B cell (primary cell): ENCODE measurements around the gene MCM5. TPM values are rescaled to one million over a fixed set of nuclear protein-coding genes. Genes with fewer than 3 reads are reported as not detected.

Experiments
- ATAC-seq: fragments of 200-7000 bp; cut with Tn5 transposase; one replicate; pipeline ENCODE4 v1.10.0; 2021; ENCODE audit warnings: low read depth, mild to moderate bottlenecking, moderate number of reproducible peaks, moderate library complexity
- CTCF ChIA-PET: fragments of 350-600 bp; sonication (Branson Sonifier 250); formaldehyde crosslinking; loops from one replicate; lab custom pipeline; 2021; ENCODE audit warnings: antibody characterized with exemption, inconsistent platforms; lab: Charles Lee
- POLR2A ChIA-PET: fragments of 350-600 bp; sonication (Branson Sonifier 250); formaldehyde crosslinking; loops from one replicate; lab custom pipeline; 2021; ENCODE audit warnings: antibody characterized with exemption; lab: Charles Lee
- DNase-seq: peaks from one replicate; pipeline ENCODE4 v3.0.0; 2013
- H2AFZ ChIP-seq: 2 replicates; pipeline ENCODE4 v1.6.1; 2012; ENCODE audit warnings: mild to moderate bottlenecking, low read depth, low read length; ENCODE audit not compliant: insufficient read depth, poor library complexity, severe bottlenecking
- H3K27ac ChIP-seq, 2 donors: 1 replicate in 1 of 2; 2 replicates in 1 of 2; pipeline ENCODE4 v1.5.1; 2012 to 2013; ENCODE audit warnings: low read length in 2 of 2, mild to moderate bottlenecking in 2 of 2, moderate library complexity in 1 of 2
- H3K27me3 ChIP-seq, 4 experiments: fragments of 200-600 bp in 1 of 4; sonication (generic) in 1 of 4; replicated peaks in 1 of 4; 1 replicate in 2 of 4; 2 replicates in 2 of 4; pipeline versions ENCODE4 v1.6.1 to v1.7.0; 2013 to 2016; ENCODE audit warnings: low read length in 3 of 4, mild to moderate bottlenecking in 2 of 4, mixed read lengths in 1 of 4, moderate library complexity in 1 of 4; ENCODE audit not compliant: insufficient read depth in 4 of 4, control insufficient read depth in 3 of 4; ENCODE audit errors: control extremely low read depth in 1 of 4
- H3K36me3 ChIP-seq, 2 experiments: replicated peaks in 1 of 2; 1 replicate in 1 of 2; 2 replicates in 1 of 2; pipeline versions ENCODE4 v1.6.1 to v1.7.1; 2013; ENCODE audit warnings: low read length in 1 of 2; ENCODE audit not compliant: insufficient read depth in 2 of 2, control insufficient read depth in 1 of 2; ENCODE audit errors: control extremely low read depth in 1 of 2, extremely low read depth in 1 of 2
- H3K4me1 ChIP-seq, 2 donors: fragments of 200-600 bp in 1 of 2; sonication (generic) in 1 of 2; 1 replicate in 1 of 2; 2 replicates in 1 of 2; pipeline versions ENCODE4 v1.5.1 to v1.6.1; 2013 to 2017; ENCODE audit warnings: low read length in 2 of 2; ENCODE audit not compliant: control insufficient read depth in 2 of 2, insufficient read depth in 2 of 2
- H3K4me2 ChIP-seq: replicated peaks from 2 replicates; pipeline ENCODE3; 2012; ENCODE audit warnings: mild to moderate bottlenecking, low read depth, low read length; ENCODE audit not compliant: poor library complexity, severe bottlenecking
- H3K4me3 ChIP-seq, 5 experiments: fragments of 200-600 bp in 1 of 5; sonication (generic) in 1 of 5; 1 replicate in 3 of 5; 2 replicates in 2 of 5; pipeline versions ENCODE4 v1.5.1 to v1.7.0; 2011 to 2016; ENCODE audit warnings: low read length in 4 of 5, mild to moderate bottlenecking in 4 of 5, low read depth in 2 of 5, control low read depth in 1 of 5, moderate library complexity in 1 of 5; ENCODE audit not compliant: insufficient read depth in 1 of 5; ENCODE audit errors: control extremely low read depth in 1 of 5, extremely low read depth in 1 of 5
- H3K79me2 ChIP-seq: fragments of 200-600 bp; sonication (generic); one replicate; pipeline ENCODE4 v1.6.0; 2016; ENCODE audit warnings: low read length; ENCODE audit not compliant: control insufficient read depth, insufficient read depth
- H3K9ac ChIP-seq: fragments of 200-600 bp; sonication (generic); 2 replicates; pipeline ENCODE4 v1.6.1; 2017; ENCODE audit warnings: mild to moderate bottlenecking, low read length, moderate library complexity
- H3K9me3 ChIP-seq, 3 donors: one replicate each; pipeline versions ENCODE4 v1.6.1 to v1.7.1; 2013; ENCODE audit warnings: low read length in 2 of 3; ENCODE audit not compliant: control insufficient read depth in 2 of 3, insufficient read depth in 1 of 3; ENCODE audit errors: control extremely low read depth in 1 of 3
- H4K20me1 ChIP-seq: 2 replicates; pipeline ENCODE4 v1.6.0; 2012; ENCODE audit warnings: mild to moderate bottlenecking, low read length; ENCODE audit not compliant: insufficient read depth, control insufficient read depth, poor library complexity, severe bottlenecking
- H3K27ac Mint-ChIP-seq: one replicate; pipeline ENCODE4 v1.8.0; 2021; ENCODE audit warnings: mixed read lengths
- H3K27me3 Mint-ChIP-seq: one replicate; pipeline ENCODE4 v1.8.0; 2021; ENCODE audit warnings: mixed read lengths
- H3K4me1 Mint-ChIP-seq: one replicate; pipeline ENCODE4 v1.8.0; 2021; ENCODE audit warnings: mixed read lengths
- H3K4me3 Mint-ChIP-seq: one replicate; pipeline ENCODE4 v1.8.0; 2021; ENCODE audit warnings: mixed read lengths
- H3K9me3 Mint-ChIP-seq: one replicate; pipeline ENCODE4 v1.8.0; 2022; ENCODE audit warnings: mixed read lengths; ENCODE audit not compliant: insufficient read depth
- CTCF ChIP-seq: fragments of 200-600 bp; IDR thresholded peaks from one replicate; pipeline ENCODE4 v1.8.0; 2022; ENCODE audit warnings: antibody characterized with exemption, mild to moderate bottlenecking
- EZH2 ChIP-seq: IDR thresholded peaks from 2 replicates; pipeline ENCODE4 v1.6.1; 2012; ENCODE audit warnings: borderline replicate concordance, low read depth, mild to moderate bottlenecking, moderate library complexity, low read length; ENCODE audit not compliant: insufficient read depth, poor library complexity, severe bottlenecking
- WGBS: methylation state at CpG from one replicate; pipeline ENCODE4 v1.1.5; 2013; ENCODE audit warnings: missing lambda C conversion rate; ENCODE audit not compliant: insufficient coverage; 5-methylcytosine and 5-hydroxymethylcytosine counted together
- intact Hi-C: fragments of 100-400 bp; cut with micrococcal nuclease; formaldehyde crosslinking; loops from one replicate; pipeline ENCODE4 v1.10.0; 2022
- polyA plus RNA-seq: library from polyadenylated mRNA; depleted of rRNA; stranded (reverse); fragments of >200 nt; gene quantifications from 2 replicates; pipeline ENCODE4 v1.2.3, GENCODE V29; 2012
- total RNA-seq, 2 donors: library from RNA; stranded (reverse); fragments of 120-200 nt in 1 of 2; gene quantifications; 1 replicate in 1 of 2; 2 replicates in 1 of 2; pipeline versions ENCODE4 v1.2.3 to v1.2.4, GENCODE V29; 2013 to 2022

Gene MCM5
- total and polyA plus RNA-seq, 2 donors (not counting 1 experiment from before 2014, with no cell fraction given) = 112 to 203 TPM

- WGBS = 97% methylated on average over 9 of the region's 9 CpGs
- ATAC-seq (no peak), DNase-seq (no peak)
- TF ChIP-seq CTCF (no peak), EZH2 (no peak)
- intact Hi-C loops = no loop called here
- Histone ChIP-seq H3K27ac (no peak overlapping the region), H4K20me1 (no peaks in the 10 kb centered on the region), H3K9me3 (peaks cover 0 to 4% (median 0%) of the 10 kb centered on the region in 3 donors), H3K9ac (no peak overlapping the region), H3K36me3 (peaks cover 1 to 7% of the 10 kb centered on the region in 2 experiments), H3K4me2 (no peak overlapping the region), H3K79me2 (peaks cover 7% of the 10 kb centered on the region), H2AFZ (no peak overlapping the region), H3K4me3 (no peak overlapping the region), H3K4me1 (no peaks in the 10 kb centered on the region), H3K27me3 (no peaks in the 10 kb centered on the region)
- Mint-ChIP-seq H3K4me1 (no peaks in the 10 kb centered on the region), H3K4me3 (no peak overlapping the region), H3K27ac (no peak overlapping the region), H3K9me3 (no peaks in the 10 kb centered on the region), H3K27me3 (no peaks in the 10 kb centered on the region)
- ChIA-PET POLR2A (no interaction called here), CTCF (interaction anchor here (1.4 kb wide), 1 partner anchor 11 kb away, joined by 4 read pairs; no protein-coding TSS in a partner anchor)
Measured at GRCh38 chr22:35441489-35442100, 41.7 kb downstream of the MCM5 start.

GRCh38 chr22:35442471-35442870, 42.5 kb downstream of the MCM5 start:
- Histone ChIP-seq H3K9ac (no peak overlapping the region), H3K4me1 (no peaks in the 10 kb centered on the region), H3K4me3 (no peak overlapping the region), H3K79me2 (peaks cover 7% of the 10 kb centered on the region), H3K27me3 (no peaks in the 10 kb centered on the region), H3K27ac (no peak overlapping the region), H3K9me3 (no peaks in the 10 kb centered on the region), H3K36me3 (peaks cover 1 to 7% of the 10 kb centered on the region in 2 experiments), H4K20me1 (no peaks in the 10 kb centered on the region), H3K4me2 (no peak overlapping the region), H2AFZ (no peak overlapping the region)
- ChIA-PET POLR2A (interaction anchor here (0.7 kb wide), 1 partner anchor 15 kb away, joined by 4 read pairs; no protein-coding TSS in a partner anchor), CTCF (interaction anchor here (1.4 kb wide), 1 partner anchor 12 kb away, joined by 4 read pairs; no protein-coding TSS in a partner anchor)
- intact Hi-C loops = no loop called here
- DNase-seq (no peak), ATAC-seq (no peak)
- Mint-ChIP-seq H3K27ac (no peak overlapping the region), H3K4me3 (no peak overlapping the region), H3K4me1 (no peaks in the 10 kb centered on the region), H3K9me3 (no peaks in the 10 kb centered on the region), H3K27me3 (no peaks in the 10 kb centered on the region)
- TF ChIP-seq EZH2 = no peak
- TF ChIP-seq CTCF = no peak
- 94% methylated on average over 6 of the region's 6 CpGs for WGBS
